K562 (cell line): ENCODE measurements around the gene RELA. TPM values are rescaled to one million over a fixed set of nuclear protein-coding genes. Genes with fewer than 3 reads are reported as not detected.
A peak's percentile ranks its signal among the peaks of the same experiment; 100 is the strongest.

ENCODE experiments used
- ATAC-seq: fragments of 200-7000 bp; cut with Tn5 transposase; 3 replicates; pipeline ENCODE4 v1.9.1; 2020; ENCODE audit warnings: moderate library complexity
- BruUV-seq: library from RNA; stranded (reverse); fragments of 400-500 nt; replicated peaks from 2 replicates; lab custom pipeline; 2021; lab: Mats Ljungman, UMichigan
- CTCF ChIA-PET: fragments of 300-600 bp; formaldehyde crosslinking; extraction: SDS; loops from one replicate; lab custom pipeline; 2021; ENCODE audit warnings: low intra/inter-chr PET ratio; lab: Yijun Ruan, JAX
- POLR2A ChIA-PET: fragments of 300-600, 350-650 bp; sonication (Branson Sonifier 250); formaldehyde crosslinking; extraction: SDS; loops from one replicate; lab custom pipeline; 2021; ENCODE audit warnings: antibody characterized with exemption, inconsistent platforms; lab: Yijun Ruan, JAX
- DNase-seq, 4 experiments: peaks; one replicate each; pipeline versions ENCODE4 v3.0.0 to v3.0.0-alpha.2; 2011 to 2018; ENCODE audit warnings: low spot score in 3 of 4, mixed read lengths in 3 of 4; ENCODE audit errors: extremely low read depth in 1 of 4
- FAIRE-seq: peaks from 2 replicates; lab custom pipeline; 2011; peaks lifted over from hg19 to GRCh38; lab: Jason Lieb, UNC
- H2AFZ ChIP-seq: 2 replicates; pipeline ENCODE4 v1.6.0; 2011; ENCODE audit warnings: low read depth, low read length, control low read depth, inconsistent platforms
- H3K27ac ChIP-seq: fragments of 200-600 bp; 3 replicates; pipeline ENCODE4 v1.8.0; 2011; ENCODE audit warnings: low read depth, mild to moderate bottlenecking, control low read depth, inconsistent platforms, low read length, moderate library complexity, mixed read lengths; ENCODE audit errors: extremely low read depth
- H3K27me3 ChIP-seq, 2 experiments: fragments of 300-600 bp in 1 of 2; 2 replicates in 1 of 2; 3 replicates in 1 of 2; pipeline versions ENCODE4 v1.6.0 to v1.8.0; 2011; ENCODE audit warnings: inconsistent platforms in 2 of 2, low read length in 2 of 2, mild to moderate bottlenecking in 1 of 2, mixed read lengths in 1 of 2, moderate library complexity in 1 of 2; ENCODE audit not compliant: control insufficient read depth in 2 of 2, insufficient read depth in 2 of 2
- H3K36me3 ChIP-seq: fragments of 300-600 bp; 3 replicates; pipeline ENCODE4 v1.8.0; 2011; ENCODE audit warnings: mild to moderate bottlenecking, low read length, inconsistent platforms; ENCODE audit not compliant: control insufficient read depth, insufficient read depth
- H3K4me1 ChIP-seq, 2 experiments: fragments of 200-600 bp in 1 of 2; replicated peaks in 1 of 2; 2 replicates in 1 of 2; 3 replicates in 1 of 2; pipeline versions ENCODE4 v1.5.1 to v1.8.0; 2011; ENCODE audit warnings: inconsistent platforms in 2 of 2, low read length in 2 of 2, mild to moderate bottlenecking in 1 of 2, mixed read lengths in 1 of 2, moderate library complexity in 1 of 2; ENCODE audit not compliant: control insufficient read depth in 2 of 2, insufficient read depth in 2 of 2
- H3K4me2 ChIP-seq: 2 replicates; pipeline ENCODE4 v1.6.1; 2011; ENCODE audit warnings: low read length, control low read depth, inconsistent platforms, mixed read lengths; ENCODE audit not compliant: insufficient read depth
- H3K4me3 ChIP-seq: fragments of 200-600 bp; sonication (generic), shearing (Covaris generic); 2 replicates; pipeline ENCODE4 v1.5.1; 2016; ENCODE audit warnings: control low read depth, inconsistent platforms
- H3K79me2 ChIP-seq: fragments of 200-600 bp; 3 replicates; pipeline ENCODE4 v1.8.0; 2011; ENCODE audit warnings: low read length, inconsistent platforms; ENCODE audit not compliant: control insufficient read depth, insufficient read depth
- H3K9ac ChIP-seq, 2 experiments: 2 replicates each; pipeline versions ENCODE4 v1.6.0 to v1.6.1; 2011; ENCODE audit warnings: low read depth in 2 of 2, low read length in 2 of 2, control low read depth in 1 of 2, inconsistent platforms in 1 of 2, mild to moderate bottlenecking in 1 of 2, mixed read lengths in 1 of 2; ENCODE audit not compliant: insufficient read depth in 1 of 2
- H3K9me1 ChIP-seq: one replicate; pipeline ENCODE4 v1.6.0; 2011; ENCODE audit warnings: inconsistent platforms, mild to moderate bottlenecking, low read length, moderate library complexity; ENCODE audit not compliant: control insufficient read depth, insufficient read depth
- H3K9me3 ChIP-seq: replicated peaks from 2 replicates; pipeline ENCODE4 v1.5.1; 2011; ENCODE audit warnings: low read depth, low read length, inconsistent platforms; ENCODE audit not compliant: control insufficient read depth, insufficient read depth
- H4K20me1 ChIP-seq: replicated peaks from 2 replicates; pipeline ENCODE4 v1.6.1; 2011; ENCODE audit warnings: low read length, inconsistent platforms, mixed read lengths; ENCODE audit not compliant: control insufficient read depth, insufficient read depth
- BCOR ChIP-seq: fragments of 450-650 bp; IDR thresholded peaks from 2 replicates; pipeline ENCODE4 v1.6.1; 2016
- ETV5 ChIP-seq: sonication (generic); formaldehyde crosslinking; IDR thresholded peaks from 2 replicates; pipeline ENCODE4 v1.4.0; 2020; ENCODE audit warnings: low read depth, mild to moderate bottlenecking, missing genetic modification reagents
- PCBP2 ChIP-seq: fragments of 200-400 bp; formaldehyde crosslinking; IDR thresholded peaks from 2 replicates; pipeline ENCODE4 v1.6.1; 2018; ENCODE audit warnings: low read length, low read depth, mild to moderate bottlenecking, moderate library complexity; ENCODE audit not compliant: poor library complexity, severe bottlenecking
- RBBP5 ChIP-seq: fragments of 200-600 bp; sonication (generic); IDR thresholded peaks from 2 replicates; pipeline ENCODE4 v1.6.1; 2012; ENCODE audit warnings: borderline replicate concordance, mild to moderate bottlenecking, low read length, control low read depth, inconsistent platforms; ENCODE audit not compliant: insufficient read depth, poor library complexity, severe bottlenecking
- ZBTB9 ChIP-seq: fragments of 450-650 bp; formaldehyde crosslinking; IDR thresholded peaks from 2 replicates; pipeline ENCODE4 v1.4.0; 2020; ENCODE audit warnings: mild to moderate bottlenecking, moderate library complexity
- ZC3H8 ChIP-seq: fragments of 450-650 bp; IDR thresholded peaks from 2 replicates; pipeline ENCODE4 v1.6.1; 2017
- ZNF3 ChIP-seq: fragments of 250-450 bp; sonication (Bioruptor Pico); IDR thresholded peaks from 2 replicates; pipeline ENCODE4 v1.5.0; 2021; ENCODE audit warnings: mild to moderate bottlenecking, moderate library complexity
- ZNF384 ChIP-seq: IDR thresholded peaks from 2 replicates; pipeline ENCODE4 v1.6.1; 2012; ENCODE audit warnings: low read depth, low read length, improper control_type of control experiment
- WGBS: fragments of 100-300 bp; shearing (Covaris generic); methylation state at CpG from one replicate; pipeline ENCODE4 v1.1.6; 2016; ENCODE audit warnings: low coverage, mixed read lengths; ENCODE audit not compliant: insufficient coverage; ENCODE audit errors: missing lambda C conversion rate; 5-methylcytosine and 5-hydroxymethylcytosine counted together
- in situ Hi-C: fragments of 300-500 bp; cut with MboI; formaldehyde crosslinking; loops from 4 replicates; pipeline ENCODE4 v1.15.0; 2018; ENCODE audit warnings: inconsistent platforms, mixed read lengths
- intact Hi-C: fragments of 100-400 bp; cut with micrococcal nuclease; formaldehyde crosslinking; loops from 2 replicates; pipeline ENCODE4 v1.14.2; 2022
- polyA plus RNA-seq, 8 experiments: library from polyadenylated mRNA; depleted of rRNA in 4 of 8; stranded (reverse) in 5 of 8; unstranded in 3 of 8; fragments of >200 nt; fragmentation: Nextera tagmentation in 2 of 8; fragmentation: Illumina TruSeq in 1 of 8; extraction: Ambion mirVana in 2 of 8; extraction: Trizol in 1 of 8; gene quantifications; 2 replicates each; pipeline versions ENCODE4 v1.2.1 to v1.2.3, GENCODE V29; 2011 to 2014; ENCODE audit warnings: inconsistent platforms in 1 of 8, missing spikeins in 1 of 8
- total RNA-seq, 7 experiments: library from RNA; depleted of rRNA in 6 of 7; stranded (reverse); fragments of >200 nt in 6 of 7; fragmentation: Illumina TruSeq in 2 of 7; extraction: Trizol in 2 of 7; gene quantifications; 2 replicates each; pipeline versions ENCODE4 v1.2.1 to v1.2.3, GENCODE V29; 2011 to 2021; ENCODE audit warnings: low replicate concordance in 1 of 7
- TF ChIP-seq, protein P1 (sequence below), 2 experiments: IDR thresholded peaks; 2 replicates each; pipeline ENCODE4 v1.6.1; 2012; ENCODE audit warnings: improper control_type of control experiment in 2 of 2, low read depth in 2 of 2, low read length in 2 of 2, borderline replicate concordance in 1 of 2
- TF ChIP-seq, protein P2 (sequence below): IDR thresholded peaks from 2 replicates; pipeline ENCODE4 v1.6.1; 2011; ENCODE audit warnings: borderline replicate concordance, low read depth, mild to moderate bottlenecking, moderate library complexity, low read length; ENCODE audit not compliant: insufficient read depth, poor library complexity, severe bottlenecking
- TF ChIP-seq, protein P3 (sequence below): fragments of 450-650 bp; formaldehyde crosslinking; conservative IDR thresholded peaks from 2 replicates; pipeline ENCODE4 v1.4.0; 2022; ENCODE audit warnings: mild to moderate bottlenecking, missing genetic modification characterization
- TF ChIP-seq, protein P4 (sequence below): sonication (generic); formaldehyde crosslinking; IDR thresholded peaks from 2 replicates; pipeline ENCODE4 v1.8.1; 2023; ENCODE audit warnings: mild to moderate bottlenecking, missing genetic modification reagents

Gene RELA
- total and polyA plus RNA-seq, 9 of the 15 experiments (the other 6 are each of a cell fraction or from before 2014, with no cell fraction given), result 6.0 to 67.4 (median 20.6) TPM

- intact Hi-C loops (no loop called here), in situ Hi-C loops (no loop called here)
- Histone ChIP-seq H3K4me1 (peaks cover 27 to 67% of the 10 kb centered on the region in 2 experiments), H4K20me1 (0 out of 2 replicates have a peak, but pooled peaks cover 8% of the 10 kb centered on the region), H3K36me3 (peaks cover 73% of the 10 kb centered on the region; the same call in 2 of the 3 replicates), H3K4me2 (no peak overlapping the region), H3K9ac (peak overlapping the region in 1 of 2 experiments; percentile 29; a peak in 1 of 4 replicates), H3K27me3 (no peaks in the 10 kb centered on the region), H3K9me1 (no peaks in the 10 kb centered on the region), H2AFZ (no peak overlapping the region), H3K79me2 (no peaks in the 10 kb centered on the region), H3K9me3 (no peaks in the 10 kb centered on the region), H3K27ac (no peak overlapping the region), H3K4me3 (no peak overlapping the region)
- ChIA-PET POLR2A (interaction anchor here (5.0 kb wide), 1 partner anchor 8 kb away, joined by 56 read pairs; the partner anchor contains the start of gene SIPA1), CTCF (no interaction called here)
- BruUV-seq, result no TSS peak
- WGBS, result 89% methylated on average over 8 of the region's 12 CpGs
- FAIRE-seq (no peak), DNase-seq (no peak), ATAC-seq (no peak)
- TF ChIP-seq ETV5 (CRISPR knock-in tag) (no peak), PCBP2 (no peak), ZBTB9 (no peak), ZC3H8 (no peak), BCOR (peak; percentile 18; the same call in 1 of the 2 replicates), ZNF384 (no peak), RBBP5 (no peak), ZNF3 (CRISPR knock-in tag) (no peak)
- TF ChIP-seq, protein P1, sequence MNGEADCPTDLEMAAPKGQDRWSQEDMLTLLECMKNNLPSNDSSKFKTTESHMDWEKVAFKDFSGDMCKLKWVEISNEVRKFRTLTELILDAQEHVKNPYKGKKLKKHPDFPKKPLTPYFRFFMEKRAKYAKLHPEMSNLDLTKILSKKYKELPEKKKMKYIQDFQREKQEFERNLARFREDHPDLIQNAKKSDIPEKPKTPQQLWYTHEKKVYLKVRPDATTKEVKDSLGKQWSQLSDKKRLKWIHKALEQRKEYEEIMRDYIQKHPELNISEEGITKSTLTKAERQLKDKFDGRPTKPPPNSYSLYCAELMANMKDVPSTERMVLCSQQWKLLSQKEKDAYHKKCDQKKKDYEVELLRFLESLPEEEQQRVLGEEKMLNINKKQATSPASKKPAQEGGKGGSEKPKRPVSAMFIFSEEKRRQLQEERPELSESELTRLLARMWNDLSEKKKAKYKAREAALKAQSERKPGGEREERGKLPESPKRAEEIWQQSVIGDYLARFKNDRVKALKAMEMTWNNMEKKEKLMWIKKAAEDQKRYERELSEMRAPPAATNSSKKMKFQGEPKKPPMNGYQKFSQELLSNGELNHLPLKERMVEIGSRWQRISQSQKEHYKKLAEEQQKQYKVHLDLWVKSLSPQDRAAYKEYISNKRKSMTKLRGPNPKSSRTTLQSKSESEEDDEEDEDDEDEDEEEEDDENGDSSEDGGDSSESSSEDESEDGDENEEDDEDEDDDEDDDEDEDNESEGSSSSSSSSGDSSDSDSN (IDR thresholded peaks at IDR 0.05; ENCODE audit: borderline replicate concordance in 1 of 2, low read depth in 2 of 2, low read length in 2 of 2), result no peak
- TF ChIP-seq, protein P2, sequence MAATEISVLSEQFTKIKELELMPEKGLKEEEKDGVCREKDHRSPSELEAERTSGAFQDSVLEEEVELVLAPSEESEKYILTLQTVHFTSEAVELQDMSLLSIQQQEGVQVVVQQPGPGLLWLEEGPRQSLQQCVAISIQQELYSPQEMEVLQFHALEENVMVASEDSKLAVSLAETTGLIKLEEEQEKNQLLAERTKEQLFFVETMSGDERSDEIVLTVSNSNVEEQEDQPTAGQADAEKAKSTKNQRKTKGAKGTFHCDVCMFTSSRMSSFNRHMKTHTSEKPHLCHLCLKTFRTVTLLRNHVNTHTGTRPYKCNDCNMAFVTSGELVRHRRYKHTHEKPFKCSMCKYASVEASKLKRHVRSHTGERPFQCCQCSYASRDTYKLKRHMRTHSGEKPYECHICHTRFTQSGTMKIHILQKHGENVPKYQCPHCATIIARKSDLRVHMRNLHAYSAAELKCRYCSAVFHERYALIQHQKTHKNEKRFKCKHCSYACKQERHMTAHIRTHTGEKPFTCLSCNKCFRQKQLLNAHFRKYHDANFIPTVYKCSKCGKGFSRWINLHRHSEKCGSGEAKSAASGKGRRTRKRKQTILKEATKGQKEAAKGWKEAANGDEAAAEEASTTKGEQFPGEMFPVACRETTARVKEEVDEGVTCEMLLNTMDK, result no peak
- TF ChIP-seq, protein P3, sequence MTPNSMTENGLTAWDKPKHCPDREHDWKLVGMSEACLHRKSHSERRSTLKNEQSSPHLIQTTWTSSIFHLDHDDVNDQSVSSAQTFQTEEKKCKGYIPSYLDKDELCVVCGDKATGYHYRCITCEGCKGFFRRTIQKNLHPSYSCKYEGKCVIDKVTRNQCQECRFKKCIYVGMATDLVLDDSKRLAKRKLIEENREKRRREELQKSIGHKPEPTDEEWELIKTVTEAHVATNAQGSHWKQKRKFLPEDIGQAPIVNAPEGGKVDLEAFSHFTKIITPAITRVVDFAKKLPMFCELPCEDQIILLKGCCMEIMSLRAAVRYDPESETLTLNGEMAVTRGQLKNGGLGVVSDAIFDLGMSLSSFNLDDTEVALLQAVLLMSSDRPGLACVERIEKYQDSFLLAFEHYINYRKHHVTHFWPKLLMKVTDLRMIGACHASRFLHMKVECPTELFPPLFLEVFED (CRISPR knock-in tag), result no peak
- TF ChIP-seq, protein P4, sequence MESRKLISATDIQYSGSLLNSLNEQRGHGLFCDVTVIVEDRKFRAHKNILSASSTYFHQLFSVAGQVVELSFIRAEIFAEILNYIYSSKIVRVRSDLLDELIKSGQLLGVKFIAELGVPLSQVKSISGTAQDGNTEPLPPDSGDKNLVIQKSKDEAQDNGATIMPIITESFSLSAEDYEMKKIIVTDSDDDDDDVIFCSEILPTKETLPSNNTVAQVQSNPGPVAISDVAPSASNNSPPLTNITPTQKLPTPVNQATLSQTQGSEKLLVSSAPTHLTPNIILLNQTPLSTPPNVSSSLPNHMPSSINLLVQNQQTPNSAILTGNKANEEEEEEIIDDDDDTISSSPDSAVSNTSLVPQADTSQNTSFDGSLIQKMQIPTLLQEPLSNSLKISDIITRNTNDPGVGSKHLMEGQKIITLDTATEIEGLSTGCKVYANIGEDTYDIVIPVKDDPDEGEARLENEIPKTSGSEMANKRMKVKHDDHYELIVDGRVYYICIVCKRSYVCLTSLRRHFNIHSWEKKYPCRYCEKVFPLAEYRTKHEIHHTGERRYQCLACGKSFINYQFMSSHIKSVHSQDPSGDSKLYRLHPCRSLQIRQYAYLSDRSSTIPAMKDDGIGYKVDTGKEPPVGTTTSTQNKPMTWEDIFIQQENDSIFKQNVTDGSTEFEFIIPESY (CRISPR knock-in tag), result 0 out of 2 replicates have a peak, but pooled peaks have one; percentile 19
Observed at GRCh38 chr11:65648997-65649493, 13.7 kb downstream of the RELA start.
